HTR-8/SVneo (cell line): ENCODE results near the gene UBFD1.
"Not testable (repeated sequence)": the region's sequence is repeated elsewhere in the genome, so short reads cannot be mapped to it uniquely, and the experiment has no call there.

Source experiments
- DNase-seq: peaks from one replicate; pipeline ENCODE4 v3.0.0; 2011; ENCODE audit warnings: low spot score, mixed read lengths; ENCODE audit not compliant: insufficient read length
- FAIRE-seq: peaks from 2 replicates; lab custom pipeline; 2011; peaks lifted over from hg19 to GRCh38; lab: Jason Lieb, UNC

Gene UBFD1

DNA sequence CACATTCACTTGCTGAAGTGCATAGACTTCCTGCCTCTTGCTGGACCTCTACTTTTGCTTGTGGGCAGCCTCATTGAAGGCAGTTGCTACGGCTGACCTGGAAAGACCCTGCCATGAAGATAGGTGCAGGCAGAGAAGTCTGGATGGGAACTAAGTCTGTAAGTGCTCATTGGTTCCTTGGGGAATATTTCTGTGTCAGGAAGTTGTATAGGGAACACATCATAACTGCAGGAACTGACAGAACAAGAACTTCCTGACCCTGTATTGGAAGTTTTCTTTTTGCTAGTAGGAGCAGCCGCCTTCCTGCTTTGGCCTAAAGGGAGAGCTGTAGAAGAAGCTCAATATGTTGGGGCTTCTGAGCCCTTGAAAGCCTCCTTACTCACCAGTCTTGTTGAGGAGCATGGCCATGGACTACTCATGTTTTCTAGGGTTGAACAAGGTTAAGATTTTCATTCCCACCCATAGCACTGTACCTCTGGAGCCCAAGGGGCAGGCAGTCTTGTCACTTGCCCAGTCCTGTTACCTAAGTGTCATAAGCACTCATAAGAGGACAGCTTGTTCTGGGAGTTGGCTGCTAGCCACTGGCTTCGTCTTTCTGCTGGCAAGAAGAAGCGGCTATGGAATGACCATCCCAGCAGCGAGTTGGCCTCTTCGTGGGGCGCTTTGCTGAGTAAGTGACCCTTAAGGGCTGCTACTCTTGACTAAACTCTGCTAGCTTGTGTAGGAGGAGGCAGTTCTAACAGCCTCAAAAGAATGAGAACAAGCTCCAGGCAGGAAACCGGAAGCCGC lies 7.2 kb downstream of the UBFD1 start:
- DNase-seq, result no peak
- no peak for FAIRE-seq

DNA sequence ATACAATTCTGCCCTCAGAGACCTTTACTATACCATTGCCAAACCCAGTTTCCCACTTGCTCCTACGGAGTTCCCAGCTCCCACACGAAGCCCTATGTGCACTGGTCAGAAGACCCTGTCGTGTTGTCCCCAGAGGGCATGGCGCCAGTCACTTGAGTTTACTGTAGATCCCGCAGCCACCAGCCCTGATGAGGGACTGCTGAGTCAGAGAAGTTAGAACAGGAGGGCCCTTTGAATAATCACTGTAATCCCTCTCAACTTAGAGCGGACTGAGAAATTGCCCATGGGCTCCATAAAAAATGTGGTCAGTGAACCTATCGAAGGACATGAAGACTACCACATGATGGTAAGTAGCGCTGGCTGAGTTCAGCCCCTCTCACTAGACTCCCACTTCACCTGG lies 9.2 kb downstream of the UBFD1 start:
- FAIRE-seq, result no peak
- DNase-seq, result no peak

DNA sequence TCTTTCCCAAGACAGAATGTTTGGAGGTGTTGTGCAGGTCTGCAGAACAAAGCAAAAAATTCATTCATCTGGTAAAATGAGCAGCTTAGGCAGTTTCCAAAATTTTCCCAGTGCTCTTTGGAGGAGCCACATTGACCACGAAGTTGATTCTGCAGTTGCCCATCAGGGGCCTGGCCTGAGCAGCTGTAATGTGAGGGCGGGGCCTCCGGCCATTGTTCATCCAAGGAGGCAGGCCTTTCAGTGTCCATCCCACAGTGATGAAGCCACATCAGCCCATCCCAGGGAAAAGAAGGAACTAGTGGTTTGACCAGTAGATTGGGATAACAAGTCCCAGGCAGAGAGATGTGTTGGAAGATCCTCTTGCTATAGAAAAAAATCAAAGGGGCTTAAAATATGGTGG lies 10.1 kb downstream of the UBFD1 start:
- DNase-seq (no peak), FAIRE-seq (no peak)

DNA sequence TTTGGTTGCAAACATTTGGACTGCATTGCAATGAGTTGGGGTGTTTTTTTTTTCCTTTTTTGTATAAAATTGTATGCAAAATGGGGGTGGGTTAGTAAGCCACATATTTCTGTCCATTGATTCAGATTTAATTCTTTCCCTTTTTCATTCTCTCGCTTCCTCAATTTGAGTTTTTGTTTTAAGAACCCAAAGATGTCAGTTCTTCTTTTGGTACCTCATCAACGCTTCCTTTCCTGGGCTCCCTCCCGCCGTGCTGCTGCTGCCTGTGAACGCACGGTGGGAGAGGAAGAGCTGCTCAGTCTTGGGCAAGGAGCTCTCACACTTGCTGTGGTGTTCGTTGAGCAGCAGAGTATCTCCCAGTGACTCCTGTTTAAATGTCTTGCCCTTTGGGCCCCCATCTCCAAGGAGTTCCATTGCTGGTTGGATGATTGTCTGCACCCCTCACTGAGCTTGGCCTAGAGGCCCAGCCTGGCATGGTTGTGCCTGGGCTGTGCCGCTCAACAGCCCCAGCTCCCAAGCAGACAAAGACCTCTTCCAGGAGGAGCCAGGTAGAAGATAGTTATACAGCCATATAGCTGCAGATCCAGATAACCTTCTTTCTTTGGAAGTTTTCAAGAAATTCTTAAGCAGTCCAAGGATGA lies 13.6 kb downstream of the UBFD1 start:
- DNase-seq, result no peak
- no peak for FAIRE-seq

DNA sequence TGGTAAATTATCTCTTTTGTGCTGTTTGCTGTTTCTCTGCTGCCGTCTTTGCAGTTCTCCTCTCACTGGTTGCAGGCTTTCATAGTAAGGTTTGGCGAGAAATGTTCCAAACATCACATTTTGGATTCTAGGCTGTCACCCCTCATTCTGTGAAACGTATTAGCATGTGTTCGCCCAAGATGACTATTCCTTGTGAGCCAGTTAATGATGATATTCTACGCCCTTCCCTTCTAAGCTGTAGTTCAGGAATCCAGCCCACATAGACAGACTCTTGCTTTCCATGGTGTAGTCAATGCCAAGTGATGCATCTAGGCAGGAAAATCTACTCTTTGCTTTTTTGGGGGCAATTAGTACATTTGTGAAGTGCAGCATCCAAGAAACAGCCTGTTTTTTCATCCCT lies 14.4 kb downstream of the UBFD1 start:
- no peak for FAIRE-seq
- DNase-seq, result no peak

DNA sequence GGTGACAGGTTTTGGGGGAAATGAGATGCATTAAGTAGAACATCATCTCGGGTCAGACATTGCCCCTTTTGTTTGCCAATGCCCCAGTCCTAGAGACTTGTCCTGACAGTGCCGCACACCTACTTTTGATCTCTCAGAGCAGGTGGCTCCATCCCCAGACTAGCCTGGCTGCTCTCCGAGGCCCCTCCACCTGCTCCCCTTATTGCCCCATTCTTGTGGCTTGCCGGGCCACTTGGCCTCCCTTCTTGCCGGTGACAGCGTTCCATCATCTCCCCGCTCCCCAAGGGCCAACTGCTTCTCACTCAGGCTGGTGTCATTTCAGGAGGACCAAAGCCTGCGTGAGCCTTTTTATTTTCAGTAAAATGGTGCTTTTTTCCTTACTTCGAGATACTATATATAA lies 14.9 kb downstream of the UBFD1 start:
- no peak for DNase-seq
- no peak for FAIRE-seq

DNA sequence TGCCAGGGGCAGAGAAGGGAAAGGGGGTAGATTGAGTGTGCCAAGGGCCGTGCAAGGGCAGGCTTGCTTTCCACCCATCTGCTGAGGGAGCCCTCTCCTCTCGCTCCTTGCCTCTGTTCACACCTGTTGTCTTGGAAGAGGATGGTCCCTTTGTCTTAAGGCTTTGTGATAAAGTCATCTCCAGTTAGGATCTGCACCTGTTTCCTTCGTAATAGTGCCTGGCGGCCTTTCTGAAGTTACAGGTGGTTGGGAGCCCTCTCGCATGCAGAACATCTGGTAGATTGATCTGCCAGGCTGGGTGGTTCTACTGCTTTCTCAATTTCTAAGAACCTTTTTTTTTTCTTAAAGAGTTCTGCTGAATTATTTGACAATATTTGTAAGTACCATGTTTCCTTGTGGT lies 16.3 kb downstream of the UBFD1 start:
- FAIRE-seq (no peak), DNase-seq (no peak)

DNA sequence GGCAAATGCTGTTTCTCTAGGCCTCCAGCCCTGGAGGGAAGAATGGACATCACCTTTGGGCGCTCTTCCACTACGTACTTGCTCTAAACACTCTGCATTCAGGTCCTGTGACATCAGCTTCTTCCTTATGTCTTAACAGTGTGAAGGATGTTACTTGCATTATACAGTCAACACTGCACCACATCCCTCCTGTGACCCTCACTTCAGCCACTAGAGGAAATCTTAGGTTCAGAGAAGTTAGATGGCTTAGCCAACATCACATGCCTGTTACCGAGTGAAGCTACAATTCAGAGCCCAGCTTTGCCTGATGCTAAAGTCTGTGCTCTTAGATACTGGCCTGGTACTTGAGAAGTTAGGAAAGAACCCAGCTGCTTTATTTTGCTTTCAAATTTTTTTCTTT lies 18.3 kb downstream of the UBFD1 start:
- DNase-seq (no peak), FAIRE-seq (no peak)

DNA sequence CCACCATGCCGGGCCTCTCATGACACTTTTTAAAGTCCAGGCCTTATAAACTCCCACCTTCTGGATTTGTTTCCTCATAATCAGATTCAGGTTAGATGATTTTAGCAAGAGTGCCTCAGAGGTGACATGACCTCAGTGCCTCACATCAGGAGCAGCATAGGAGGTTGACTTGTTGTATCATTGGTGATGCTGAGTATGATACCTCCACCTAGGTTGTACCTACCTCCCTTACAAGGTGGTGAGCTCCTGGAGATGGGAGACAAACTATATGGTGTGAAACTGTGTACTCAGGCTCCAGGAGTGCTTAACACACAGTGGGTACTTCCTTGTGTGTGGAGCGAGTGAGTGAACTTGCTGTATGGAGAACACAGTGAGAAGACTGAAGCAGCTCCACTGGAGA lies 20.0 kb downstream of the UBFD1 start:
- DNase-seq (no peak), FAIRE-seq (no peak)

DNA sequence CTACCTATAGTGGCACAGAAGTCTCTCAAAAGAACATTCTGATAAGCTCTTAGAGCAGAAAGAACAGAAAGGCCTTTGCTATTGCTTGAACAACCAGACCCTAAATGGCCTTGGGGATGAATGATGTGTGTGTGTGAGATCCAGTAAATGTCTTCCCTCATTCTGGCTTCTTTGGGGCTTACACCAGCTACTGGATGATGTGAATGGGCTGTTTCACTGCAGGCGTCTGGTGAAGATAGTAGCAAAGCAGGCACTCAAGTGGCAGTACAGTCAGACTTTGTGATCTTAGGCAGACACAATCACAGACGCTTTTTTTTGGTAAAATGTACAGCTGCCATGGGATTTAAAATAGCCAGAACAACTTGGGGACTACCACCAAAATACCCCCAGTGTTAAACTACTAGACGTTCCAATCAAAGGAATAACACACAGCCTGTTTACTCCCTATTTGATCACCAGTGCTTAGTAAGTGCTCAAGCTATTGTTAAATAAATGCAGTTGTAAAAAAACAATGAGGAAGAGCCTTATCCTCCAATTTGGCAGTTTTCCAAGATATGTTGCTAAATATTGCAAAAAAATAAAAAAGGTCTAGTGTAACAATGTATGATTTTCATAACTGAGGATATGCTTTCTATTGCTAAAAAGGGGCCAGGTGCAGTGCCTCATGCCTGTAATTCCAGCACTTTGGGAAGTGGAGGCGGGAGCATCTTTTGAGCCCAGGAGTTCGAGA lies 20.7 kb downstream of the UBFD1 start:
- no peak for FAIRE-seq
- no peak for DNase-seq

DNA sequence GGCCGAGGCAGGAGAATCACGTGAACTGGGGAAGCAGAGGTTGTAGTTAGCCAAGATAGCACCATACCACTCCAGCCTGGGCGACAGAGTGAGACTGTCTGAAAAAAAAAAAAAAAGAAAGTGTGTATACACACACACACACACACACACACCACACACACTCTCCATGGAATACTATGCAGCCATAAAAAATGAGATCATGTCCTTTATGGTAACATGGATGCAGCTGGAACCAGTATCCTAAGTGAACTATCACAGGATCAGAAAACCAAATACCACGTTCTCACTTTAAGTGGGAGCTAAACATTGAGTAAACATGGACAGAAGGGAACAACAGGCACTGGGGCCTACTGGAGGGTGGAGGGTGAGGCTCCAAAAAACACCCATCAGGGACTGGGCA lies 21.8 kb downstream of the UBFD1 start:
- no peak for FAIRE-seq
- no peak for DNase-seq

DNA sequence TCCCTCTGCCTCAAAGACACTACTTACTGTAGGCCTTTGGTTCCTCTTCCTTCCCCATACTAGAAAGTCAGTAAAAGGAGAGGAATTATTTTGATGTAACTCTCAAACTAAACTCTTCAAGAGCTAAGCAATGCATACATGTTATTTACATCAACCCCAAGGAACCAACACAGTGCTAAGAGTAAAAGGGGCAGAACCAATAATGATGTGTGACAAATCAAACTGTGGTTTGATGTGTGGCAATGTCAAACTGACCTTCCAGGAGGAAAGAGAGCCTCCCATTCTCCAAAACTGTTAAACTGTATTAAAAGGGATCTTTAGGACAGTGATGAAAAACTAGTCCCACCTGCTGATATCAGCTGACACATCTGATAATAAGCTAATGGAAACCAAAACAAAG lies 22.9 kb downstream of the UBFD1 start:
- no peak for FAIRE-seq
- no peak for DNase-seq

DNA sequence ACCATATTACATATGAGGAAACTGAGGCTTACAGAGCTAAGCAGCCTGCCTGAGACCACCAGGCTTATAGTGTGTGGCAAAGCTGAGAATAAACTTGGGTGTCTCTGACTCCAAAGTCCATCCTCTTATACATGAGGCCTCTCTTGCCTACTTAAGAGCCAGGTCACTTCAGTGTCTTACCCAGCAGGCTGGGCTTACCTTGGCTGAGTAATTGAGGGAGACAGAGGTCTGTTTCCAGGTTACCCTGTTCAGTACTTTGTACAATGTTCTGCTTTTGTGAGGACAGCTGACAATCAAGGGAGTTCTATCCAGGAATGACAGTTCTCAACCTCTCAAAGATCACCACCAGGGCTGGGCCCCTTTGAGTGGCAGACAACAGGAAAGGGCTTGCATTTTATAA lies 24.2 kb downstream of the UBFD1 start:
- no peak for DNase-seq
- no peak for FAIRE-seq

DNA sequence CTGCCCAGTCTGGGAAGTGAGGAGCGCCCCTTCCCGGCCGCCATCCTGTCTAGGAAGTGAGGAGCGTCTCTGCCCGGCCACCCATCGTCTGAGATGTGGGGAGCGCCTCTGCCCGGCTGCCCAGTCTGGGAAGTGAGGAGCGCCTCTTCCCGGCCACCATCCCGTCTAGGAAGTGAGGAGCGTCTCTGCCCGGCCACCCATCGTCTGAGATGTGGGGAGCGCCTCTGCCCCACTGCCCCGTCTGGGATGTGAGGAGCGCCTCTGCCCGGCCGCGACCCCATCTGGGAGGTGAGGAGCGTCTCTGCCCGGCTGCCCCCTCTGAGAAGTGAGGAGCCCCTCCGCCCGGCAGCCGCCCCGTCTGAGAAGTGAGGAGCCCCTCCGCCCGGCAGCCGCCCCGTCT lies 25.7 kb downstream of the UBFD1 start:
- DNase-seq, FAIRE-seq: not testable (repeated sequence)

DNA sequence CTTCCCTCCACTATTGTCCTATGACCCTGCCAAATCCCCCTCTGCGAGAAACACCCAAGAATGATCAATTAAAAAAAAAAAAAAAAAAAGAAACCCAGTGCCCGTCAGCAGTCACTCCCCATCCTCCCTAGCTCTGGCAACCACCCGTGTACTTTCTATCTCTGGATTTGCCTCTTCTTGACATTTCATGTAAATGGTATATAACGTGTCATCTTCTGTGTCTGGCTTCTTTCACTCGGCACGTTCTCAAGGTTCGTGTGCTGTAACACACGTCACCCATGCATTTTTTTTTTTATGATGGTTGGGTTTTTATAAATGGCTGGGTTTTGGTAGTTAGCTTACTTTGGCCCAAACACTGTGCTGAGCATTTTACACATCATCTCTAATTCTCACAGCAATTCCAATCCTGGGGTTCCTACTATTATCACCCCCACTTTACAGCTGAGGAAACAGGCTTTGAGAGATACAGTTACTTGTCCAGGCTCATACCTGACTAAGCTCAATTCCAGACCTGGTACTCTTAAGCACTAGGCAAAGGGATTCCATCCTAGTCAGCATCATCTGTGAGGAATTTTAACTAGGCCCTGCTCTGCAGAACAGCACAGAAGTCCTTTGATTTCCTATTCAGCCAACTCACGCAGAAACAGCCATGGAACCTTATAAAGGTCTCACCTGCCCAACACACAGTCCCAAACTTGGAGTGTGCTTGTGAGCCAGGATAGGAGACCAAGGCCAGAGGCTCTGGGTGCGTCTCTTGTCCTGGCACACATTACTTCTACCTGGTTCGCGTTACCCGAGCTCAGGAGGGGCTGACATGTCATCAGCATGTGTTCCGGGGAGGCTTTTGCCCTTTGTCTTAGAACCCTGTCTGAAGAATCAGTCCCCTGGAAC lies 26.9 kb downstream of the UBFD1 start:
- DNase-seq (no peak), FAIRE-seq (no peak)

DNA sequence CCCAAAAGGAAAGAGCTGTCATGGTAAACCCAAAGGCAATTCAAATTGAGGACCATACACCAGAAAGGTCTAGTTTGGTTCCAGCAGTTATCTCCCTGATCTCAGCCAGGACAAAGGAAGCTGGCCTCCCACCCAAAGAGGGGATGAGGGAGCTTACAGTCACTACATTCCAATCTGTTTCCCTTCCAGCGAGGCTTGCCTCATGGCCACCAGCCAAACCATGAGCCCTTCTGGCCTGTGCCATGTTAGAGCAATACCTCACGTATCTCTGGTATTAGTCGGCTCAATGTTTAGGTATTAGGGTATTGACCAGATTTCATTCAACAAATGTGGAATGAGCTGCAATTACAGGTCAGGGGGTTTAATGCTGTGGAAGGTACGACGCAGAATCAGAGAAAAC lies 30.2 kb downstream of the UBFD1 start:
- no peak for FAIRE-seq
- DNase-seq, result no peak

DNA sequence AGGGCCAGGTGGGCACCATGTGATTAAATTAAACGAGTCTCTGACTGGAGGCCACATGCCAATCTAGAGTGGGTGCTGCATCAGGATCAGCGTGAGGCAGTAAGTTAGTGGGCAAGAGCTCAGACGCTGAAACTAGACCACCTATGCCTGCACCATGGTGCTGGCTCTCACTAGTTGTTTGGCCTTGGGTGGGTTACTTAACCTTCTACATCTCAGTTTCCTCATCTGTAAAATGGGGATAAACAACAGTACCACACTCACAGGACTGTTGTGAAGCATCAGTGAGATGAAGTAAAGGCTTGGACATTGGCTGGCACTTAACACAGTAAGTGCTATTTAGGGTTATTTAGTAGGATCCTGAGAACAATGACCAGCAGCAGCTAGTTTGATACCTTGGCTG lies 32.7 kb downstream of the UBFD1 start:
- no peak for DNase-seq
- no peak for FAIRE-seq

DNA sequence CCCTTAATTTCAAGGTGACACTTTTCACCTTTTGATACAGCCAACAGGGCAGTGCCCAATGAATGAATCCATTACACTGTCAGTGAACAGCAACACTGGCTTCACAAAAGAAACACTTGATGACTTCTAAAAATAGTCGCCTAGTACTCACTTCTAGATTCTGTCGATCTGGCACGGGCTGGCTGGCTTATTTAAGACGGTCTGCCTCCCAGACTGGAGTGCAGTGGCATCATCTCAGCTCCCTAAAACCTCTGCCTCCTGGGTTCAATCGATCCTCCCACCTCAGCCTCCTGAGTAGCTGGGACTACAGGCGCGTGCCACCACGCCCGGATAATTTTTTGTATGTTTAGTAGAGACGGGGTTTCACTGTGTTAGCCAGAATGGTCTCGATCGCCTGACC lies 36.7 kb downstream of the UBFD1 start:
- no peak for FAIRE-seq
- no peak for DNase-seq

DNA sequence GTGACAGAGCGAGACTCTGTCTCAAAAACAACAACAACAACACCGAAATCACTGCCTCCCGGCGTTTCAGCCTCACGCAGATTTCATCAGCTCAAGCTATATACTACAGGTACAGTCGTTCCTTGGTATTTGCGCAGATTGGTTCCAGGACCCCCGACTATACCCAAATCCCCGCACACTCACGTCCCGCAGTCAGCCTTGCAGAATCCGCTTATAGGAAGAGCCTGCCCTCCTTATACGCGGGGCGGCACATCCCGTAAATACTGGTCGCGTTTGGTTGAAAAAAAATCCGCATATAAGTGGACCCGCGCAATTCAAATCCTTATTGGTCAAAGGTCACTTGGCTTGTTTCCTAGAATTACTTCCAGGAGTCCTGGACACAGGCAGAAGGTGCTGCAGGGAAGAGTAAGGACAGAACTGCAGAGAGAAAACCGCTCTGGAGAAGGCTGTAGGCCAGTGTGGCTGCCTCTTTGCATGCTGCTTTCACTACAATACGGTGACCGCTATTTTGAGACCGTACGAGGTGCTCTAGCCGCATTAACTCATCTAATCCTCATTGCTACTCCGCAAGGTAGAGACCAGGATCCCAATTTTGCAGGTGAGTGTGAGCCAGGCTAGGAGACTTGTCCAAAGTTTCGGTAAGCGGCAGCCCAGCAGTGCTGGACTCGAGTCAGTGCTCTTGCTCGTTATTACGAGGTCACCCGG lies 37.9 kb downstream of the UBFD1 start:
- DNase-seq, result no peak
- no peak for FAIRE-seq
